Osteoblast (primary cell): ENCODE measurements around the gene WDR90. TPM values are rescaled to one million over a fixed set of nuclear protein-coding genes. Genes with fewer than 3 reads are reported as not detected.
A peak's percentile ranks its signal among the peaks of the same experiment; 100 is the strongest.

ENCODE experiments used
- DNase-seq: peaks from one replicate; pipeline ENCODE4 v3.0.0; 2011; ENCODE audit warnings: low spot score, mixed read lengths; ENCODE audit not compliant: insufficient read length; ENCODE audit errors: missing footprints
- H2AFZ ChIP-seq: 2 replicates; pipeline ENCODE4 v1.6.0; 2011; ENCODE audit warnings: mild to moderate bottlenecking, low read length
- H3K27ac ChIP-seq: 2 replicates; pipeline ENCODE4 v1.5.1; 2011; ENCODE audit warnings: mild to moderate bottlenecking, low read depth, low read length, moderate library complexity
- H3K27me3 ChIP-seq: 2 replicates; pipeline ENCODE4 v1.6.0; 2012; ENCODE audit warnings: mild to moderate bottlenecking, control low read depth, inconsistent platforms, low read length, moderate library complexity; ENCODE audit not compliant: insufficient read depth
- H3K36me3 ChIP-seq: 2 replicates; pipeline ENCODE4 v1.5.1; 2011; ENCODE audit warnings: mild to moderate bottlenecking, low read length, control low read depth, moderate library complexity; ENCODE audit not compliant: insufficient read depth
- H3K4me1 ChIP-seq: 2 replicates; pipeline ENCODE4 v1.5.1; 2011; ENCODE audit warnings: mild to moderate bottlenecking, low read length, control low read depth, moderate library complexity; ENCODE audit not compliant: insufficient read depth
- H3K4me2 ChIP-seq: 2 replicates; pipeline ENCODE4 v1.6.0; 2011; ENCODE audit warnings: mild to moderate bottlenecking, low read length; ENCODE audit not compliant: insufficient read depth
- H3K4me3 ChIP-seq: fragments of 200-600 bp; sonication (generic); 3 replicates; pipeline ENCODE4 v1.5.1; 2012; ENCODE audit warnings: mild to moderate bottlenecking, low read length, inconsistent platforms; ENCODE audit not compliant: insufficient read depth
- H3K79me2 ChIP-seq: 2 replicates; pipeline ENCODE4 v1.6.0; 2012; ENCODE audit warnings: mild to moderate bottlenecking, low read length, control low read depth, inconsistent platforms; ENCODE audit not compliant: insufficient read depth
- H3K9me3 ChIP-seq: 2 replicates; pipeline ENCODE4 v1.5.1; 2011; ENCODE audit warnings: low read depth, low read length, control low read depth
- H4K20me1 ChIP-seq: 2 replicates; pipeline ENCODE4 v1.6.0; 2012; ENCODE audit warnings: mild to moderate bottlenecking, low read length, control low read depth; ENCODE audit not compliant: insufficient read depth
- CTCF ChIP-seq: IDR thresholded peaks from 2 replicates; pipeline ENCODE4 v1.5.1; 2011; ENCODE audit warnings: mild to moderate bottlenecking, low read depth, low read length, moderate library complexity; ENCODE audit errors: extremely low read depth
- total RNA-seq: library from RNA; depleted of rRNA; stranded (reverse); fragments of >200 nt; gene quantifications from 2 replicates; pipeline ENCODE4 v1.2.3, GENCODE V29; 2012

Gene WDR90
- total RNA-seq, 1 donor = 19.2 TPM

GRCh38 chr16:700684-701584 is 51.8 kb downstream of the WDR90 start:
- H3K79me2 ChIP-seq = no peaks in the 10 kb centered on the region
- DNase-seq = peak; percentile 99
- H3K9me3 ChIP-seq = no peaks in the 10 kb centered on the region
- no peak overlapping the region for H3K27ac ChIP-seq
- no peak overlapping the region for H2AFZ ChIP-seq
- H3K4me3 ChIP-seq = no peak overlapping the region
- H3K4me1 ChIP-seq = no peaks in the 10 kb centered on the region
- no peak for TF ChIP-seq CTCF
- H3K36me3 ChIP-seq = no peaks in the 10 kb centered on the region
- H4K20me1 ChIP-seq = peaks cover 14% of the 10 kb centered on the region
- H3K4me2 ChIP-seq = no peak overlapping the region
- H3K27me3 ChIP-seq = peaks cover 50% of the 10 kb centered on the region

- Histone ChIP-seq H3K4me2 (no peak overlapping the region), H3K36me3 (no peaks in the 10 kb centered on the region), H3K27ac (no peak overlapping the region), H3K27me3 (peaks cover 57% of the 10 kb centered on the region), H3K4me3 (no peak overlapping the region), H3K9me3 (no peaks in the 10 kb centered on the region), H3K4me1 (no peaks in the 10 kb centered on the region), H2AFZ (no peak overlapping the region), H4K20me1 (peaks cover 15% of the 10 kb centered on the region), H3K79me2 (no peaks in the 10 kb centered on the region)
- no peak for TF ChIP-seq CTCF
- no peak for DNase-seq
Measured at GRCh38 chr16:702341-702740, 53.2 kb downstream of the WDR90 start.

GRCh38 chr16:703406-703805 is 54.2 kb downstream of the WDR90 start:
- Histone ChIP-seq H3K4me3 (no peak overlapping the region), H3K4me1 (no peaks in the 10 kb centered on the region), H3K27ac (no peak overlapping the region), H4K20me1 (peaks cover 15% of the 10 kb centered on the region), H3K4me2 (no peak overlapping the region), H3K9me3 (no peaks in the 10 kb centered on the region), H2AFZ (no peak overlapping the region), H3K27me3 (peaks cover 65% of the 10 kb centered on the region), H3K79me2 (no peaks in the 10 kb centered on the region), H3K36me3 (no peaks in the 10 kb centered on the region)
- no peak for TF ChIP-seq CTCF
- no peak for DNase-seq

- peaks cover 15% of the 10 kb centered on the region for H4K20me1 ChIP-seq
- no peaks in the 10 kb centered on the region for H3K9me3 ChIP-seq
- peaks cover 69% of the 10 kb centered on the region for H3K27me3 ChIP-seq
- H3K27ac ChIP-seq = no peak overlapping the region
- no peaks in the 10 kb centered on the region for H3K79me2 ChIP-seq
- DNase-seq = no peak
- H3K4me3 ChIP-seq = no peak overlapping the region
- no peak for TF ChIP-seq CTCF
- H2AFZ ChIP-seq = no peak overlapping the region
- H3K4me2 ChIP-seq = no peak overlapping the region
- no peaks in the 10 kb centered on the region for H3K36me3 ChIP-seq
- H3K4me1 ChIP-seq = no peaks in the 10 kb centered on the region
Measured at GRCh38 chr16:704047-704446, 54.9 kb downstream of the WDR90 start.
